Adrenal gland (tissue), 12 donors: ENCODE data around the gene PRKG1. TPM values are rescaled to one million over a fixed set of nuclear protein-coding genes. Genes with fewer than 3 reads are reported as not detected.
A peak's percentile ranks its signal among the peaks of the same experiment; 100 is the strongest.

Experiments
- DNase-seq, 7 donors: peaks; one replicate each; pipeline ENCODE4 v3.0.0-alpha.2; 2019 to 2020
- H3K27ac ChIP-seq, 5 donors: fragments of 200-600 bp; sonication (generic) in 4 of 5; 1 replicate in 3 of 5; 2 replicates in 2 of 5; pipeline versions ENCODE4 v1.5.1 to v1.8.0; 2016 to 2020; ENCODE audit warnings: mild to moderate bottlenecking in 1 of 5
- H3K27me3 ChIP-seq: fragments of 200-600 bp; 2 replicates; pipeline ENCODE4 v1.8.0; 2021
- H3K36me3 ChIP-seq, 2 donors: fragments of 200-600 bp; replicated peaks in 1 of 2; 1 replicate in 1 of 2; 2 replicates in 1 of 2; pipeline versions ENCODE4 v1.5.1 to v1.8.0; 2018 to 2022
- H3K4me1 ChIP-seq, 2 donors: fragments of 200-600 bp; replicated peaks in 1 of 2; 1 replicate in 1 of 2; 2 replicates in 1 of 2; pipeline versions ENCODE4 v1.5.1 to v1.8.0; 2018 to 2021
- H3K4me3 ChIP-seq, 4 donors: fragments of 200-600 bp; sonication (generic) in 3 of 4; one replicate each; pipeline ENCODE4 v1.5.1; 2016 to 2018
- H3K9me3 ChIP-seq, 3 donors: fragments of 200-600 bp; sonication (generic) in 1 of 3; replicated peaks in 1 of 3; 1 replicate in 2 of 3; 2 replicates in 1 of 3; pipeline versions ENCODE4 v1.5.1 to v1.8.0; 2016 to 2021
- CTCF ChIP-seq, 6 experiments: fragments of 450-650 bp in 4 of 6; fragments of 200-600 bp in 2 of 6; sonication (generic) in 1 of 6; IDR thresholded peaks; 1 replicate in 5 of 6; 2 replicates in 1 of 6; pipeline versions ENCODE4 v1.5.1 to v1.8.0; 2016 to 2021; ENCODE audit warnings: antibody characterized with exemption in 6 of 6, mild to moderate bottlenecking in 2 of 6, moderate library complexity in 1 of 6
- POLR2A ChIP-seq, 2 donors: fragments of 450-650 bp; IDR thresholded peaks; one replicate each; pipeline ENCODE4 v1.6.1; 2017; ENCODE audit warnings: antibody characterized with exemption in 2 of 2, mild to moderate bottlenecking in 2 of 2, moderate library complexity in 1 of 2
- WGBS, 4 donors: extraction: QIAGEN DNeasy Blood & Tissue Kit in 2 of 4; methylation state at CpG; one replicate each; pipeline versions ENCODE4 v1.1.5 to v1.1.7; 2013 to 2017; 5-methylcytosine and 5-hydroxymethylcytosine counted together
- intact Hi-C, 2 donors: fragments of 100-400 bp; cut with DNase I; formaldehyde crosslinking; loops; one replicate each; pipeline versions ENCODE4 v1.14.1 to v1.15.0; 2022 to 2023
- polyA plus RNA-seq, 3 donors: library from polyadenylated mRNA; stranded (reverse); fragments of 200-250 nt in 2 of 3; fragments of 350-450 nt in 1 of 3; fragmentation: Illumina TruSeq in 1 of 3; extraction: RNeasy Lipid Tissue Mini Kit (QIAGEN cat#74804) in 1 of 3; gene quantifications; one replicate each; pipeline ENCODE4 v1.2.3, GENCODE V29; 2013 to 2014
- total RNA-seq, 9 donors: library from RNA; depleted of rRNA in 4 of 9; stranded (reverse); fragments of >200 nt in 4 of 9; fragments of 120-200 nt in 1 of 9; fragmentation: NEBNext Ultra II Directional in 1 of 9; extraction: Animal tissue kit (Norgen Biotek cat#: 25700) in 1 of 9; gene quantifications; one replicate each; pipeline versions ENCODE4 v1.1.0 to v1.2.4, GENCODE V29; 2013 to 2023
- donor health status: healthy with polysubstance abuse.
- donor health status: Bipolar disorder and iron deficiency.
- donor health status: DM: yes; HTN: yes; CAD: no.
- donor health status: DM: no; HTN: no; CAD: no.
- donor health status: DM: no; HTN: no; CAD: no.
- donor health status: DM: yes; HTN: yes; CAD: no.

PRKG1 gene
- total and polyA plus RNA-seq, 12 donors, result 6.9 to 104 (median 29.7) TPM

- no peak overlapping the region for H3K4me3 ChIP-seq
- intact Hi-C loops, result no loop called here
- TF ChIP-seq POLR2A (IDR thresholded peaks at IDR 0.05) (no peak), CTCF (IDR thresholded peaks at IDR 0.05) (no peak)
- peaks cover 0 to 6% of the 10 kb centered on the region in 2 donors for H3K4me1 ChIP-seq
- H3K36me3 ChIP-seq, result no peaks in the 10 kb centered on the region
- DNase-seq, result no peak
- no peaks in the 10 kb centered on the region for H3K27me3 ChIP-seq
- WGBS, 4 donors, result 69 to 84% (median 76%) methylated on average over 2 of the region's 2 CpGs
- H3K27ac ChIP-seq, result no peak overlapping the region
- H3K9me3 ChIP-seq, result peaks cover 0 to 8% (median 0%) of the 10 kb centered on the region in 3 donors
Measured at GRCh38 chr10:51371743-51372142, 297.5 kb downstream of the PRKG1 start.

GRCh38 chr10:51375790-51376189 is 301.5 kb downstream of the PRKG1 start:
- TF ChIP-seq POLR2A (IDR thresholded peaks at IDR 0.05), result no peak
- intact Hi-C loops, result no loop called here
- H3K27ac ChIP-seq, result no peak overlapping the region
- WGBS, 4 donors, result 79 to 94% (median 88%) methylated on average over 2 of the region's 2 CpGs
- peaks cover 0 to 12% of the 10 kb centered on the region in 2 donors for H3K4me1 ChIP-seq
- no peak for DNase-seq
- no peaks in the 10 kb centered on the region for H3K27me3 ChIP-seq
- no peak overlapping the region for H3K4me3 ChIP-seq
- peaks cover 0 to 3% (median 0%) of the 10 kb centered on the region in 3 donors for H3K9me3 ChIP-seq
- no peaks in the 10 kb centered on the region for H3K36me3 ChIP-seq

GRCh38 chr10:51377070-51377931 is 303.0 kb downstream of the PRKG1 start:
- WGBS, 4 donors, result 86 to 88% (median 87%) methylated on average over 4 of the region's 4 CpGs
- peaks cover 0 to under 1% (median 0%) of the 10 kb centered on the region in 3 donors for H3K9me3 ChIP-seq

GRCh38 chr10:51377932-51378599 is 303.8 kb downstream of the PRKG1 start:
- Histone ChIP-seq H3K36me3 (no peaks in the 10 kb centered on the region), H3K27ac (peak overlapping the region in 2 of 5 donors; percentile 9 to 20), H3K4me1 (peaks cover 3 to 19% of the 10 kb centered on the region in 2 donors), H3K9me3 (no peaks in the 10 kb centered on the region), H3K27me3 (no peaks in the 10 kb centered on the region), H3K4me3 (no peak overlapping the region)
- TF ChIP-seq CTCF (IDR thresholded peaks at IDR 0.05), result no peak
- TF ChIP-seq POLR2A (IDR thresholded peaks at IDR 0.05), result no peak
- WGBS, 4 donors, result 53 to 72% (median 63%) methylated on average over 3 of the region's 3 CpGs
- DNase-seq, result no peak
- intact Hi-C loops, result no loop called here

More at GRCh38 chr10:51377070-51377931, 303.0 kb downstream of the PRKG1 start:
- H3K27ac ChIP-seq, result peak overlapping the region in 2 of 5 donors; percentile 9 to 20
- no peak for DNase-seq
- intact Hi-C loops, result no loop called here
- TF ChIP-seq CTCF (IDR thresholded peaks at IDR 0.05), result no peak
- H3K4me3 ChIP-seq, result no peak overlapping the region
- no peaks in the 10 kb centered on the region for H3K36me3 ChIP-seq
- no peaks in the 10 kb centered on the region for H3K27me3 ChIP-seq
- peaks cover 3 to 19% of the 10 kb centered on the region in 2 donors for H3K4me1 ChIP-seq
